Stomach (tissue), 4 donors: ENCODE data around the gene COMMD7.

Source experiments
- CTCF ChIP-seq, 7 experiments: fragments of 450-650 bp in 4 of 7; fragments of 200-600 bp in 3 of 7; sonication (generic) in 3 of 7; IDR thresholded peaks; one replicate each; pipeline ENCODE4 v1.5.1; 2016 to 2019; ENCODE audit warnings: antibody characterized with exemption in 7 of 7, control low read depth in 2 of 7, mild to moderate bottlenecking in 1 of 7
- EP300 ChIP-seq: sonication (generic); formaldehyde crosslinking; IDR thresholded peaks from one replicate; pipeline ENCODE4 v1.6.1; 2017; ENCODE audit warnings: antibody characterized with exemption
- POLR2A ChIP-seq, 4 donors: fragments of 450-650 bp; IDR thresholded peaks; one replicate each; pipeline ENCODE4 v1.6.1; 2016; ENCODE audit warnings: antibody characterized with exemption in 4 of 4, control low read depth in 2 of 4, mild to moderate bottlenecking in 1 of 4, moderate library complexity in 1 of 4
- POLR2AphosphoS5 ChIP-seq, 3 donors: sonication (generic); formaldehyde crosslinking; IDR thresholded peaks; one replicate each; pipeline ENCODE4 v1.6.1; 2016; ENCODE audit warnings: antibody characterized with exemption in 3 of 3

- TF ChIP-seq CTCF (IDR thresholded peaks at IDR 0.05) (no peak), POLR2A (IDR thresholded peaks at IDR 0.05) (no peak), EP300 (no peak), POLR2AphosphoS5 (IDR thresholded peaks at IDR 0.05) (no peak)
Observed at GRCh38 chr20:32773223-32773622, 30.0 kb upstream of the COMMD7 start.
